OCI-LY7 (cell line): ENCODE data around the gene SLFN14. TPM values are rescaled to one million over a fixed set of nuclear protein-coding genes. Genes with fewer than 3 reads are reported as not detected.

ENCODE experiments used
- BruUV-seq: library from RNA; stranded (reverse); fragments of 400-500 nt; replicated peaks from 2 replicates; lab custom pipeline; 2021; lab: Mats Ljungman, UMichigan
- CTCF ChIA-PET: fragments of 300-600 bp; sonication (Branson Sonifier 250); formaldehyde crosslinking; loops from one replicate; lab custom pipeline; 2022; ENCODE audit warnings: antibody characterized with exemption; ENCODE audit not compliant: unreplicated experiment; lab: Charles Lee
- POLR2A ChIA-PET: fragments of 300-600 bp; sonication (Branson Sonifier 250); formaldehyde crosslinking; loops from one replicate; lab custom pipeline; 2022; ENCODE audit warnings: antibody characterized with exemption; lab: Charles Lee
- DNase-seq: peaks from one replicate; pipeline ENCODE4 v3.0.0-alpha.2; 2015; ENCODE audit warnings: low spot score
- H2AFZ ChIP-seq: fragments of 200-600 bp; sonication (generic), shearing (Covaris generic); 2 replicates; pipeline ENCODE4 v1.6.1; 2014; ENCODE audit warnings: mild to moderate bottlenecking, antibody characterized with exemption, low read length, moderate library complexity
- H3K27ac ChIP-seq: fragments of 200-600 bp; sonication (generic); 2 replicates; pipeline ENCODE4 v1.5.1; 2014; ENCODE audit warnings: mixed run types, low read depth, mild to moderate bottlenecking, moderate library complexity, low read length, inconsistent platforms; ENCODE audit not compliant: poor library complexity, severe bottlenecking
- H3K36me3 ChIP-seq: fragments of 200-600 bp; sonication (generic); 2 replicates; pipeline ENCODE4 v1.6.1; 2014; ENCODE audit warnings: mild to moderate bottlenecking, antibody characterized with exemption, low read length, moderate library complexity, mixed read lengths; ENCODE audit not compliant: insufficient read depth
- H3K4me1 ChIP-seq: fragments of 200-600 bp; sonication (generic); 2 replicates; pipeline ENCODE4 v1.5.1; 2014; ENCODE audit warnings: mild to moderate bottlenecking, low read length; ENCODE audit not compliant: insufficient read depth, poor library complexity, severe bottlenecking
- H3K4me2 ChIP-seq: fragments of 200-600 bp; sonication (generic); 2 replicates; pipeline ENCODE4 v1.6.1; 2014; ENCODE audit warnings: mild to moderate bottlenecking, low read length
- H3K4me3 ChIP-seq: fragments of 200-600 bp; sonication (generic); 2 replicates; pipeline ENCODE4 v1.5.1; 2014; ENCODE audit warnings: mild to moderate bottlenecking, low read depth, low read length; ENCODE audit not compliant: poor library complexity, severe bottlenecking
- H3K79me2 ChIP-seq: fragments of 200-600 bp; sonication (generic); 2 replicates; pipeline ENCODE4 v1.6.1; 2016; ENCODE audit warnings: low read depth, mild to moderate bottlenecking, low read length, moderate library complexity, mixed read lengths; ENCODE audit not compliant: insufficient read depth
- H3K9me2 ChIP-seq: fragments of 200-600 bp; sonication (generic); 2 replicates; pipeline ENCODE4 v1.6.1; 2016; ENCODE audit warnings: mild to moderate bottlenecking, low read length, mixed read lengths; ENCODE audit not compliant: insufficient read depth
- H3K9me3 ChIP-seq: fragments of 200-600 bp; sonication (generic); 2 replicates; pipeline ENCODE4 v1.6.1; 2014; ENCODE audit warnings: mild to moderate bottlenecking, mixed run types, low read length, mixed read lengths
- H4K20me1 ChIP-seq: fragments of 200-600 bp; sonication (generic); 2 replicates; pipeline ENCODE4 v1.6.1; 2014; ENCODE audit warnings: mild to moderate bottlenecking, antibody characterized with exemption, low read length, moderate library complexity, mixed read lengths; ENCODE audit not compliant: insufficient read depth
- EZH2phosphoT487 ChIP-seq: fragments of 200-600 bp; sonication (generic); IDR thresholded peaks from 2 replicates; pipeline ENCODE4 v1.6.1; 2018; ENCODE audit warnings: low read depth, borderline replicate concordance, mild to moderate bottlenecking, mixed run types, antibody characterized with exemption, low read length, moderate library complexity, mixed read lengths
- intact Hi-C: fragments of 100-400 bp; cut with micrococcal nuclease; formaldehyde crosslinking; loops from one replicate; pipeline ENCODE4 v1.10.0; 2022; ENCODE audit not compliant: unreplicated experiment
- total RNA-seq, 2 experiments: library from RNA; depleted of rRNA in 1 of 2; stranded (reverse); fragments of >200 nt in 1 of 2; shearing (Covaris generic) in 1 of 2; gene quantifications; 2 replicates each; pipeline ENCODE4 v1.2.3, GENCODE V29; 2014 to 2022
- TF ChIP-seq, protein P1 (sequence below): fragments of 200-600 bp; sonication (generic); conservative IDR thresholded peaks from 2 replicates; pipeline ENCODE4 v1.5.1; 2014; ENCODE audit warnings: mild to moderate bottlenecking, antibody characterized with exemption, low read length, moderate library complexity, mixed read lengths

The SLFN14 gene
- total RNA-seq, 2 experiments from 2014 or later: not detected

DNA sequence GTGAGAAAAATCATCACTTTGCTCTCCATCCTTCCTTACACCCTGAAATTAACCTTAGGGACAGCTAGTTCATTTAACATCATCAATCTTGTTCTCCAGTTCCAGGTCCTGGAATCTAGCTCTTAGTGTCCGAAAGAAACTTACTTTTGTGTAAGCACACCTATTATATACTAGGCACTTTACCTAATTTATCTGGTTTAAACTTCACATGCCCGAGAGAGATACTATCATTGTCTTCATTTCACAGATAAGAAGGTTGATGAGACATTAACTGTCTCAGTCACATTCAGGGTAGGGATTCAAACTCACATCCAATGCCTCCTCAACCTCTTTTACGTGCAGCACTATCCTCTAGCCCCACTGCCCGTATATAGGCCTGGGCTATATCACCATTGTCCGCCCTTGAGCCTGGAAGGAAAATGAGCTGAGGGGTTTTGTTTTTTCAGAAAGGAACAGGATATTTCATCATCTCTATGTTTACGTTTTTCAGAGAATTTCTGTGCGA is 26.0 kb upstream of the SLFN14 start:
- no peaks in the 10 kb centered on the region for H3K9me3 ChIP-seq
- ChIA-PET POLR2A (interaction anchor here (1.0 to 6.7 kb wide), 4 partner anchors 8 to 222 kb away, joined by 3 to 53 read pairs (median 14); partner anchors contain the start of genes PEX12 and TAF15), CTCF (interaction anchor here (0.6 to 1.3 kb wide), 2 partner anchors 8 to 10 kb away, joined by 3 to 5 read pairs; partner anchors contain the start of gene PEX12)
- H3K79me2 ChIP-seq: peaks cover 35% of the 10 kb centered on the region
- TF ChIP-seq EZH2phosphoT487: no peak
- TF ChIP-seq, protein P1, sequence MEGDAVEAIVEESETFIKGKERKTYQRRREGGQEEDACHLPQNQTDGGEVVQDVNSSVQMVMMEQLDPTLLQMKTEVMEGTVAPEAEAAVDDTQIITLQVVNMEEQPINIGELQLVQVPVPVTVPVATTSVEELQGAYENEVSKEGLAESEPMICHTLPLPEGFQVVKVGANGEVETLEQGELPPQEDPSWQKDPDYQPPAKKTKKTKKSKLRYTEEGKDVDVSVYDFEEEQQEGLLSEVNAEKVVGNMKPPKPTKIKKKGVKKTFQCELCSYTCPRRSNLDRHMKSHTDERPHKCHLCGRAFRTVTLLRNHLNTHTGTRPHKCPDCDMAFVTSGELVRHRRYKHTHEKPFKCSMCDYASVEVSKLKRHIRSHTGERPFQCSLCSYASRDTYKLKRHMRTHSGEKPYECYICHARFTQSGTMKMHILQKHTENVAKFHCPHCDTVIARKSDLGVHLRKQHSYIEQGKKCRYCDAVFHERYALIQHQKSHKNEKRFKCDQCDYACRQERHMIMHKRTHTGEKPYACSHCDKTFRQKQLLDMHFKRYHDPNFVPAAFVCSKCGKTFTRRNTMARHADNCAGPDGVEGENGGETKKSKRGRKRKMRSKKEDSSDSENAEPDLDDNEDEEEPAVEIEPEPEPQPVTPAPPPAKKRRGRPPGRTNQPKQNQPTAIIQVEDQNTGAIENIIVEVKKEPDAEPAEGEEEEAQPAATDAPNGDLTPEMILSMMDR: no peak
- H3K4me1 ChIP-seq: peaks cover 24% of the 10 kb centered on the region
- H3K9me2 ChIP-seq: no peaks in the 10 kb centered on the region
- BruUV-seq: TSS peak; percentile 100
- intact Hi-C loops: loop anchor here (1.0 to 5.0 kb wide), 2 partner anchors 8 to 221 kb away; partner anchors contain the start of genes PEX12 and TAF15
- no peaks in the 10 kb centered on the region for H3K36me3 ChIP-seq
- H3K4me3 ChIP-seq: peak overlapping the region; percentile 84
- no peaks in the 10 kb centered on the region for H4K20me1 ChIP-seq
- peak overlapping the region; percentile 97 for H2AFZ ChIP-seq
- no peak for DNase-seq
- H3K4me2 ChIP-seq: peak overlapping the region; percentile 84
- peak overlapping the region; percentile 75 for H3K27ac ChIP-seq

DNA sequence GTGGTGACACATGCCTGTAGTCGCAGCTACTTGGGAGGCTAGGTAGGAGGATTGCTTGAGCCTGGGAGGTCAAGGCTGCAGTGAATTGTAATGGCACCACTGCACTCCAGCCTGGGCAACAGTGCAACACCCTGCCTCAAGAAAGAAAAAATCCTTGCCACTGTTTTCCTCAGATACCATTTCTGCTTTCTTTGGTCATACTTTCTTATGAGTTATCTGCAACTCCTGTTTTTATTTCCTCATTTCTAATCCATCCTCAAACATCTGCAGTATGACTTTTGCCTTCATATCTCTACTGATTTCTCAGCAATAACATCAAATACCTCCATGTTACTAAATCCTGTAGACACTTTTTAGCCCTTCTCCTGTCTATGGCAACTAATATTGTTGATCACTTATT is 23.4 kb upstream of the SLFN14 start:
- Histone ChIP-seq H2AFZ (no peak overlapping the region), H3K36me3 (no peaks in the 10 kb centered on the region), H3K9me2 (no peaks in the 10 kb centered on the region), H3K79me2 (peaks cover 14% of the 10 kb centered on the region), H3K4me1 (peaks cover 27% of the 10 kb centered on the region), H4K20me1 (no peaks in the 10 kb centered on the region), H3K4me2 (no peak overlapping the region), H3K4me3 (no peak overlapping the region), H3K9me3 (no peaks in the 10 kb centered on the region), H3K27ac (no peak overlapping the region)
- intact Hi-C loops: no loop called here
- TF ChIP-seq EZH2phosphoT487: no peak
- TF ChIP-seq, protein P1: no peak
- CTCF ChIA-PET: no interaction called here
- POLR2A ChIA-PET: no interaction called here
- no TSS peak for BruUV-seq
- no peak for DNase-seq

DNA sequence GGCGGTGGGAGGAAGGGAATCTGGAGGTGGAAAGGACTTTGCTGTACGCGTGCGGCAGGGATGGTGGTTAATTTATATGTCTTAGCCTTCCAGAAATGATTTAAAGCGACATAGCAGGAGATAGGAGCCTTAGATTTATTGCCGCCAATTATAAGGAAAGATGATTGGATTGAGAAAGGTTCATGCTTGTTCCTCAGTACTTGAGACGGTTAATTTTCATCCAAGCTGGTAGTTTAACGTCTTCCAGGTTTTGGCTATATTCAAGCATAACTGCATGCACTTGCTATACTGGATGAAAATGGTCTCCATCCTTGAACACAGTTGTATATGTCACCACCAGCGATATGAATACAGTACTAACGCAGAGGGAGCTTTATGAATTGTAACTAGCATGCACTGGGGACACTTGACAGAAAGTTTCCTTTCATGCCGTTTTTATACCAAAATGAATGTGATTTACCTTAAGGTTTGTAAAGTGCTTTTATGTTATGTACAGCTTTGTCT is 18.4 kb upstream of the SLFN14 start:
- H3K4me1 ChIP-seq: peaks cover 23% of the 10 kb centered on the region
- H3K36me3 ChIP-seq: peaks cover 20% of the 10 kb centered on the region
- no peaks in the 10 kb centered on the region for H3K9me3 ChIP-seq
- peak overlapping the region; percentile 86; the same call in 1 of the 2 replicates for H2AFZ ChIP-seq
- no peaks in the 10 kb centered on the region for H3K9me2 ChIP-seq
- TF ChIP-seq, protein P1: no peak
- TF ChIP-seq EZH2phosphoT487: no peak
- peak overlapping the region; percentile 78 for H3K4me3 ChIP-seq
- no peaks in the 10 kb centered on the region for H4K20me1 ChIP-seq
- intact Hi-C loops: loop anchor here (1.0 kb wide), 1 partner anchor 8 kb away; the partner anchor contains the start of gene AP2B1
- ChIA-PET POLR2A (interaction anchor here (0.5 to 2.7 kb wide), 5 partner anchors 8 to 229 kb away, joined by 3 to 53 read pairs (median 5); partner anchors contain the start of genes AP2B1 and TAF15), CTCF (interaction anchor here (1.3 to 1.4 kb wide), 2 partner anchors 8 to 9 kb away, joined by 3 to 5 read pairs; partner anchors contain the start of gene AP2B1)
- peak; percentile 28 for DNase-seq
- TSS peak; percentile 89 for BruUV-seq
- peak overlapping the region; percentile 77 for H3K27ac ChIP-seq
- H3K79me2 ChIP-seq: peaks cover 3% of the 10 kb centered on the region; the same call in 1 of the 2 replicates
- peak overlapping the region; percentile 93 for H3K4me2 ChIP-seq
